NK-92 (cell line): ENCODE measurements around the gene ZNF195.
"Not testable (repeated sequence)": the region's sequence is repeated elsewhere in the genome, so short reads cannot be mapped to it uniquely, and the experiment has no call there.

Experiments
- DNase-seq: peaks from one replicate; lab custom pipeline; 2025; ENCODE audit not compliant: unreplicated experiment; lab: John Stamatoyannopoulos, UW

ZNF195 gene

DNA sequence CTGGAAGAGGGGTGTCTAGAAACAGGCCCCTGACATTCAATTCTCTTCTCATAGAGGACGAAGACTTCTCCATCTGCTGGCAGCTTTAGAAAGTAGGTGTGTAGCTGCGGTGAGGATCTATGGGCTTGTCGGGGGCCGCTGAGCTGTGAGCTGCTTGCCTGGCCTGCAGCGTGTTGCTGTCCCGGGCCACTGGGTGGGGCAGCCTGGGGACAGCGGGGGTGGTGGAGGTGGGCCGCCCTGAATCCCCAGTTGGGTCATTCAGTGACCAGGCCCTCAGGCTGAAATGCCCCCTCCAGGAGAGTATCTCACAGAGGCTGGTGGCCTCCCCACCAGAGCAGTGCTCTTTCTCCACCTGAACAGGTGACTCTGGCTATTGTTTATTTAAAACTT is 23.9 kb upstream of the ZNF195 start:
- DNase-seq = not testable (repeated sequence)

DNA sequence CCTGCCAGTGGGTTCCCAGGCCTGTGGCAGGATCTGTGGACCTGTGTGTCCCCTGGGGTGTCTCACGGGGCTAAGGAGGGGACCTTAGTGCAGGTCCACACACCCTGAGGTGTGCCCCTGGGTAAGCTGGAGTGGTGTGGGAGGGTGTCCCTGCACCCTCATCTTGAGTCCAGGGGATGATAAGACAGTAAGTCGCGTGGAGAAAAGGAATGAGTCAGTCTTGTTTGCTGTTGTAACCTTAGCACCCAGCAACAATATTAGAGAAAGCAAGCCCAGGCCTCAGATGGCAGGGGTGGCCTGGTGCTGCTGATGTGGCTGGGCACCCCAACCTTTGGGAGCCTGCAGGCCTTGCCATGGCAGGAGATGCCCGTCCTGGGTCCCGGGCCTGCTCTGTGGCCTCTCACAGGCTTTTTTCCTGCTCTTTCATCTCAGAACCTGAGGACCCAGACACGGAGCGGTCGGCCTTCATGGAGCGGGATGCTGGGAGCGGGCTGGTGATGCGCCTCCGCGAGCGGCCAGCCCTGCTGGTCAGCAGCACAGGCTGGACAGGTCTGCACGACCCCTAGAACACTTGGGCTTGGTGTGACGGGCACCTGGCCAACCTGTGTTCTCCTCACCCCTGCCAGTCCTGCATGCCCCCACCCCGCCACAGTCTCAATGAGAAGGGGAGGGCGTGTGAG is 23.4 kb upstream of the ZNF195 start:
- DNase-seq = not testable (repeated sequence)

- DNase-seq = not testable (repeated sequence)
Measured at GRCh38 chr11:3401052-3401451, 22.1 kb upstream of the ZNF195 start.

GRCh38 chr11:3398509-3398908 is 19.6 kb upstream of the ZNF195 start:
- not testable (repeated sequence) for DNase-seq

- DNase-seq = not testable (repeated sequence)
Measured at GRCh38 chr11:3398106-3398505, 19.2 kb upstream of the ZNF195 start.

- not testable (repeated sequence) for DNase-seq
Measured at GRCh38 chr11:3397210-3397609, 18.3 kb upstream of the ZNF195 start.

GRCh38 chr11:3395468-3395867 is 16.5 kb upstream of the ZNF195 start:
- not testable (repeated sequence) for DNase-seq

GRCh38 chr11:3394956-3395355 is 16.0 kb upstream of the ZNF195 start:
- DNase-seq = not testable (repeated sequence)

DNA sequence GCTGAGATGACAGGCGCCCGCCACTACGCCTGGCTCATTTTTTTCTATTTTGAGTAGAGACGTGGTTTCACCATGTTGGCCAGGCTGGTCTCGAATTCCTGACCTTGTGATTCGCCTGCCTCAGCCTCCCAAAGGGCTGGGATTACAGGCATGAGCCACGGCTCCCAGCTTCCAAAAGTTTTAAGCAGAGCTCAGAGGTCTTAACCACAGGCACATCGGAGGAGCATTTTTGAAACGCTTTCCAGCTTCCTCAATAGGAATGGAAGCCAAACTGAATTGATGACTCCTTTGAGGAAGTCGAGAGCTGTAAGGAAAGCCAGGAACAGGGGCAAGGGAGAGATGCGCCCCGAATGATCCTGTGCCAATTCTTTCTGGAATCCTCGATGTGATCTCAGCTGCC is 14.5 kb upstream of the ZNF195 start:
- not testable (repeated sequence) for DNase-seq

DNA sequence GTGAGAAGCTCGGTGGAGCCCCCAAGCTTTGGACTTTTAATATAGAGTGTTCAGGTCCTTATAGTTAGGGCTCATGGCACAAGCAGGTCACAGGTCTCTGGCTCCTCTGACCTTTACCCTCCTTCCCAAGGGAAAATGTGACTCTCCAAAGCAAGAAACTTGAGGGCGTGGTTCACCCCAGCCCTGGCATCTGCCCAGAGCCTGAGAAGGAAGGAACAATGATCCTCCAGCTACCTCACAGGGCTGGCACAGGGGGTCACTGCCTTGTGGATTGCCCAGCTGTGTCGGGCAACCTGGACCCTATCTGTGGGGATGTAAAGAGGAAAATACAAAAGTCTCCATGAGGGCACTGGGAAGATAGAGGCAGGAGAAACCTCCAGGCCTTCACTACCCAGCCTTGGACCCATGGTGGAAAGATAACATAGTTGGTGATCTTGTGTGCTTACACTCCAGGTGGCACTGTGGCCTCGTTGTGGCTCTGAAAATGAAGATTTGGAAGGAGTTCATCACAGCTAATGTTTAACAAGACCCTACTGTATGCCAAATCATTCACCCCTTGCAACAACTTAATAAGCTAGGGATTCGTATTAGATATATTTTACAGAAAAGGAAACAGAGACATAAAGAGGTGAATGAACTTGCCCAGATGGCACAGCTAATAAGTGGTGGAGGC is 3.8 kb upstream of the ZNF195 start:
- DNase-seq = no peak

- no peak for DNase-seq
Measured at GRCh38 chr11:3381794-3382193, 2.8 kb upstream of the ZNF195 start.

- no peak for DNase-seq
Measured at GRCh38 chr11:3380706-3381545, 2.0 kb upstream of the ZNF195 start.

DNA sequence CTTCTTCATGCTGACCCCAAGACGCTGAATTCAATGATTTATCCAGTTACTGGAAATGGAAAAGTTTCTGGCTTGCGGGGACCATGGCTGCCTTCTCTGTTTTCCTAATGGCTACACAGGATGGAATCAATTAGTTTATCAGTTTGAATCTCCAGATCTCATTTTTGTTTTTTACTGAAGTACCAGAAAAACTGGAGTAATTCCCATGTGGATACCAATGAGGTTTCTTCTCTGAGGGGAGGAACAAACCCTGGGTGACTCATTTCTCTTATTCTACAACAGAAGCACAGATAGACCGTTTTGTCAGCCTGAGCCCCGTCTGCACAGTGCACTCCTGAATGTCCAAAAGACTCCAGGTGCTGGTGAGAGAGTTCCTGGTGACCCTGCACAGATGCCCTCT is 3.4 kb downstream of the ZNF195 start:
- DNase-seq = no peak

DNA sequence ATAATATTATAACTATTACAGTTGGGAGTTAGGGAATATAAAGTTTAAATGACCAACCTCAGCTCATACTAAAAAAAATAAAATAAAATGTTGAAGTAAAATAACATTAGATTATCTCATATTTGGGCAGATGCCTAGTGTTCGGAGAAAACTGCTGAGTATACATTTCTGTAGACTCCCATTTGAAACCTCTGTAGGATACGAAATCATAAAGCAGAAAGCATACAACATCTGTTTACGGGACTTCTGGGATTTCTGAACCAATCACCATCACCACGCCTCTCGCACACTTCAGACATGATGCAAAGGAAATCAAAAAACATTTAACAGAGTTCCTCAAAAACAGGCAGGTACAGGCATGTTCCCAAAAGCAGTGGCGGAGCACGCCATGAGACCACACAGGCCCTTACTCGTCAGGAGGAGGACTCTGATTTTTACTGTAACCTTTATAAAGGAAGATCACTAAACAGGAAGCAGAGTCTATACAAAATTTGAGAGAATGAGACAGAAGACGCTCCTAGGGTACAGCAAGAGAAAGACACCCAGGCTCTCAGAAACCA is 8.6 kb downstream of the ZNF195 start:
- DNase-seq = no peak

DNA sequence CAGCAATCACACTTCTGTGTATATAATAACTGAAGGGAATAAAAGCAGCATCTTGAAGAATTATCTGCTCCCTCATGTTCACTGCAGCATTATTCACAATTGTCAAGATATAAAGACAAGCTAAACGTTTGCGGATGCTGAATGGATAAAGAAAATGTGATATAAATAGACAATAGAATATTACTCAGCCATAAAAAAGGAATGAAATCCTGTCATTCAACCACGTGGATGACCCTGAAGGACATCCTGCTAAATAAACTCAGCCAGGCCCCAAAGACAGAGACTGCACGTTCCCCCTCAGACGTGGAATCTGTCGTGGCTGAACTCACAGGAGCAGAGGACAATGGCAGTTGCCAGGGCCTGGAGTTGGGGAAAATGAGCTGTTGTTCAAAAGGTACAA is 9.6 kb downstream of the ZNF195 start:
- DNase-seq = no peak

DNA sequence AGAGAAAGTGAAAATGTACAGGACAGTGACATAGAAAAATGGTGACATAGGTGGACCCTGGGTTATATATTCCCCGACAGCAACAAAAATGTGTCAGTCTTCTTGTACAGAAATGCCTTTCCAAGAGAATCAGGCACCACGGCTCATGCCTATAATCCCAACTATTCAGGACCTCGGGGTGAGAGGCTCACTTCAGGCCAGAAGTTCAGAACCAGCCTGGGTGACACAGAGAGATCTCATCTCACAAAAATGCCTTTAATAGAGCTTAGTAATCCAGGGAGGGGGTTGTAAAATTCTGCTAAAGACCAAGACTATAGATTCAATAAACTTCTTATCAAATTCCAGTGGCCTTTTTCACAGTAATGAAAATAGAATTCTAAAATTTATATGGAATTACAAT is 10.7 kb downstream of the ZNF195 start:
- DNase-seq = no peak

GRCh38 chr11:3367221-3367620 is 11.7 kb downstream of the ZNF195 start:
- no peak for DNase-seq

DNA sequence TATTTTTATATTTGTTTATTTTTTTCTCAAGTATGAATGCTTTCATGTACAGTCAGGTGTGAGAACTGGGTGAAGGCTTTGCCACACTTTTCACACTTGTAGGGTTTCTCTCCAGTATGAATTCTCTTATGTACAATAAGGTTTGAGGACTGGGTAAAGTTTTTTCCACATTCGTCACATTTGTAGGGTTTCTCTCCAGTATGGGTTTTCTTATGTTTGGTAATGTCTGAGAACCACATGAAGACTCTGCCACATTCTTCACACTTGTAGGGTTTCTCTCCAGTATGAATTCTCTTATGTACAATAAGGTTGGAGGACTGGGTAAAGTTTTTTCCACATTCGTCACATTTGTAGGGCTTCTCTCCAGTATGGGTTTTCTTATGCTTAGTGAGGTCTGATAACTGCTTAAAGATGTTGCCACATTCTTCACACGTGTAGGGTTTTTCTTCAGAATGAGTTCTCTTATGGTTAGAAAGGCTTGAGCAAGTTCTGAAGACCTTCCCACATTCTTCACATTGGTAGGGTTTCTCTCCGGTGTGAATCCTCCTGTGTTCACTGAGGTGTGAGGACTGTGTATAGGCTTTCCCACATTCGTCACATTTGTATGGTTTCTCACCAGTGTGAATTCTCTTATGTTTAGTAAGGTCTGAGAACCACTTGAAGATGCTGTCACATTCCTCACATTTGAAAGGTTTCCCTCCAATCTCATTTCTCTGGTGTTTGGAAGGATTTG is 19.7 kb downstream of the ZNF195 start:
- DNase-seq = no peak

- no peak for DNase-seq
Measured at GRCh38 chr11:3357994-3358676, 20.8 kb downstream of the ZNF195 start.

- DNase-seq = no peak
Measured at GRCh38 chr11:3357302-3357701, 21.6 kb downstream of the ZNF195 start.
